HFF-Myc (cell line): ENCODE data around the gene DCAF12.
A peak's percentile ranks its signal among the peaks of the same experiment; 100 is the strongest.

Experiments used
- DNase-seq: peaks from one replicate; pipeline ENCODE4 v3.0.0-alpha.2; 2011; ENCODE audit warnings: low read depth; ENCODE audit errors: extremely low read depth
- H3K4me3 ChIP-seq: replicated peaks from 2 replicates; pipeline ENCODE4 v1.5.1; 2011; ENCODE audit warnings: low read depth, mild to moderate bottlenecking, control low read depth, low read length
- CTCF ChIP-seq: IDR thresholded peaks from 2 replicates; pipeline ENCODE4 v1.5.1; 2012; ENCODE audit warnings: mild to moderate bottlenecking, low read depth, low read length, control low read depth; ENCODE audit errors: missing control alignments

Gene DCAF12

GRCh38 chr9:34125681-34126206 lies 754 bp downstream of the DCAF12 start:
- H3K4me3 ChIP-seq: peak overlapping the region; percentile 73
- no peak for DNase-seq
- TF ChIP-seq CTCF: peak; percentile 5

- peak overlapping the region; percentile 73 for H3K4me3 ChIP-seq
- no peak for DNase-seq
- TF ChIP-seq CTCF: no peak
Observed at GRCh38 chr9:34124926-34125325, 1.6 kb downstream of the DCAF12 start.

GRCh38 chr9:34124099-34124498 lies 2.4 kb downstream of the DCAF12 start:
- no peak overlapping the region for H3K4me3 ChIP-seq
- no peak for TF ChIP-seq CTCF
- DNase-seq: no peak

- DNase-seq: no peak
- no peak overlapping the region for H3K4me3 ChIP-seq
- TF ChIP-seq CTCF: no peak
Observed at GRCh38 chr9:34123682-34124081, 2.8 kb downstream of the DCAF12 start.

GRCh38 chr9:34121996-34122395 lies 4.5 kb downstream of the DCAF12 start:
- no peak for DNase-seq
- no peak for TF ChIP-seq CTCF
- no peak overlapping the region for H3K4me3 ChIP-seq

GRCh38 chr9:34119713-34120112 lies 6.8 kb downstream of the DCAF12 start:
- no peak for DNase-seq
- no peak for TF ChIP-seq CTCF
- H3K4me3 ChIP-seq: no peak overlapping the region

GRCh38 chr9:34114436-34114835 lies 12.1 kb downstream of the DCAF12 start:
- no peak for TF ChIP-seq CTCF

More at GRCh38 chr9:34114436-34114835, 12.1 kb downstream of the DCAF12 start:
- no peak for DNase-seq
- H3K4me3 ChIP-seq: no peak overlapping the region
